Measurements from ENCODE around the gene CAPNS1. TPM values are rescaled to one million over a fixed set of nuclear protein-coding genes. Genes with fewer than 3 reads are reported as not detected.

The CAPNS1 gene
- total and polyA plus RNA-seq, 2 of the 13 experiments (the other 11 are each of a cell fraction or from before 2014, with no cell fraction given) = 322 to 526 TPM

DNA sequence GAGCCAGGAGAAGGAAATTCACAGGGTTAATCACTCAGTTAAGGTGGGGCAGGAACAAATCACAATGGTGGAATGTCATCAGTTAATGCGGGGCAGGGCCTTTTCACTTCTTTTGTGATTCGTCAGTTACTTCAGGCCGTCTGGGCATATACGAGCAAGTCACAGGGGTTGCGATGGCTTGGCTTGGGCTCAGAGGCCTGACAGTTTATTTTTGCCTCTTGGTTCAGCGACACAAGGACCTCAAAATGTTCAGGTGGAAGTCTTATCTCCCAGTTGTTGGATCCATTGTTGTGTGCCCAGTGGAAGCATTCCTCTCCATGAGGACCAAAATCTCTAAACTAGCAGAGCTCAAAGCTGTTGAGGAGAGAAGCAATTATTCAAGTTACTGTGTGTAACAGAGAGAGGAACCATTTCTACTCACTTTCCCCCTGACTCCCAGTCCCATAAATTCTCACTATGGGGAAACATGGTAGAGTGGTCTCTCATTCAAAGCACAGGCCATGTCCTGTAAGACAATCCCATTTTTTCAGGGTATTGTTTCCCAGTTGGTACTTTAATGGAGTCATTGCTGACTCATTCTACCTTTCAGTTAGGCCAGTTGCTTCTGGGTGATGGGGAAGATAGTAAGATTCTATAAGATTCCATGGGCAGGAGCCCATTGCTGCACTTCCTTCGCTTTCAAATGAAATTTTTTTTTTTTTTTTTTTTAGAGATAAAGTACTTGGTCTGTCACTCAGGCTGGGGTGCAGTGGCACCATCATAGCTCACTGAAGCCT, 21.1 kb downstream of the CAPNS1 start:
- POLR2A ChIA-PET = no interaction called here
- TF ChIP-seq HNF4A (CRISPR knock-in tag; IDR thresholded peaks at IDR 0.05) (no peak), ZNF12 (CRISPR knock-in tag; IDR thresholded peaks at IDR 0.05) (no peak), CAMTA2 (CRISPR knock-in tag; IDR thresholded peaks at IDR 0.05; ENCODE audit: borderline replicate concordance) (no peak), RBM22 (optimal IDR thresholded peaks at IDR 0.05; ENCODE audit: low read length) (no peak), SOX5 (CRISPR knock-in tag; IDR thresholded peaks at IDR 0.05; ENCODE audit: borderline replicate concordance) (no peak), CEBPG (CRISPR knock-in tag; IDR thresholded peaks at IDR 0.05) (no peak), HNRNPUL1 (IDR thresholded peaks at IDR 0.05; ENCODE audit: low read depth, low read length) (no peak), PAWR (CRISPR knock-in tag; IDR thresholded peaks at IDR 0.05; ENCODE audit: borderline replicate concordance) (no peak)

GRCh38 chr19:36163813-36164212, 23.9 kb downstream of the CAPNS1 start:
- CTCF ChIA-PET (ENCODE audit: low intra/inter-chr PET ratio, low total read pairs) = no interaction called here
- POLR2A ChIA-PET = no interaction called here
- H4K20me1 ChIP-seq (ENCODE audit: insufficient read depth, low read length) = no peaks in the 10 kb centered on the region
- in situ Hi-C loops (cut with HindIII; ENCODE audit: extremely low pct_ligation_motif_present, low pct_unique_long_range_greater_than_20kb) (no loop called here), intact Hi-C loops (cut with micrococcal nuclease; ENCODE audit: unreplicated experiment) (no loop called here)
- H3K9ac ChIP-seq (ENCODE audit: insufficient read depth, low read depth, low read length) = no peak overlapping the region
- H3K27ac ChIP-seq (ENCODE audit: extremely low read length, insufficient read depth, low read length) = no peak overlapping the region
- no peaks in the 10 kb centered on the region for H3K36me3 ChIP-seq (replicated peaks in 1 of 2; ENCODE audit: control insufficient read depth in 1 of 2, insufficient read depth in 2 of 2, low read length in 2 of 2)
- no peaks in the 10 kb centered on the region for H3K79me2 ChIP-seq (ENCODE audit: insufficient read depth, low read length)
- no peak overlapping the region for H3K4me3 ChIP-seq (replicated peaks in 1 of 3; ENCODE audit: insufficient read depth in 1 of 3, low read depth in 2 of 3, low read length in 3 of 3)
- no peak for DNase-seq (ENCODE audit: low spot score)
- H3K9me3 ChIP-seq (ENCODE audit: low read length) = no peaks in the 10 kb centered on the region
- no peak for FAIRE-seq
- 99% methylated on average over 12 of the region's 12 CpGs for WGBS (ENCODE audit: low lambda C conversion rate)
- no peaks in the 10 kb centered on the region for H3K4me1 ChIP-seq (ENCODE audit: insufficient read depth, low read length)
- H3K27me3 ChIP-seq (ENCODE audit: control insufficient read depth in 1 of 2, insufficient read depth in 2 of 2, low read length in 2 of 2) = no peaks in the 10 kb centered on the region
- no peak overlapping the region for H3K4me2 ChIP-seq (ENCODE audit: low read depth, low read length)
- no peak for ATAC-seq
- no TSS peak for BruUV-seq (replicated peaks)
- H2AFZ ChIP-seq (ENCODE audit: low read length) = no peak overlapping the region
- TF ChIP-seq, protein P1, sequence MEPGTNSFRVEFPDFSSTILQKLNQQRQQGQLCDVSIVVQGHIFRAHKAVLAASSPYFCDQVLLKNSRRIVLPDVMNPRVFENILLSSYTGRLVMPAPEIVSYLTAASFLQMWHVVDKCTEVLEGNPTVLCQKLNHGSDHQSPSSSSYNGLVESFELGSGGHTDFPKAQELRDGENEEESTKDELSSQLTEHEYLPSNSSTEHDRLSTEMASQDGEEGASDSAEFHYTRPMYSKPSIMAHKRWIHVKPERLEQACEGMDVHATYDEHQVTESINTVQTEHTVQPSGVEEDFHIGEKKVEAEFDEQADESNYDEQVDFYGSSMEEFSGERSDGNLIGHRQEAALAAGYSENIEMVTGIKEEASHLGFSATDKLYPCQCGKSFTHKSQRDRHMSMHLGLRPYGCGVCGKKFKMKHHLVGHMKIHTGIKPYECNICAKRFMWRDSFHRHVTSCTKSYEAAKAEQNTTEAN (CRISPR knock-in tag; conservative IDR thresholded peaks at IDR 0.05) = no peak
- TF ChIP-seq NR1H2 (CRISPR knock-in tag; IDR thresholded peaks at IDR 0.05; ENCODE audit: borderline replicate concordance, low read depth) (no peak), ZNF354B (CRISPR knock-in tag; IDR thresholded peaks at IDR 0.05) (no peak), DMAP1 (CRISPR knock-in tag; IDR thresholded peaks at IDR 0.05) (no peak), MBD4 (IDR thresholded peaks at IDR 0.05; ENCODE audit: borderline replicate concordance, low read length) (no peak), JUND (CRISPR knock-in tag; IDR thresholded peaks at IDR 0.05) (no peak), SOX5 (CRISPR knock-in tag; IDR thresholded peaks at IDR 0.05; ENCODE audit: borderline replicate concordance) (no peak)
- TF ChIP-seq, protein P2, sequence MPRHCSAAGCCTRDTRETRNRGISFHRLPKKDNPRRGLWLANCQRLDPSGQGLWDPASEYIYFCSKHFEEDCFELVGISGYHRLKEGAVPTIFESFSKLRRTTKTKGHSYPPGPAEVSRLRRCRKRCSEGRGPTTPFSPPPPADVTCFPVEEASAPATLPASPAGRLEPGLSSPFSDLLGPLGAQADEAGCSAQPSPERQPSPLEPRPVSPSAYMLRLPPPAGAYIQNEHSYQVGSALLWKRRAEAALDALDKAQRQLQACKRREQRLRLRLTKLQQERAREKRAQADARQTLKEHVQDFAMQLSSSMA (CRISPR knock-in tag; IDR thresholded peaks at IDR 0.05) = no peak
- TF ChIP-seq, protein P3, sequence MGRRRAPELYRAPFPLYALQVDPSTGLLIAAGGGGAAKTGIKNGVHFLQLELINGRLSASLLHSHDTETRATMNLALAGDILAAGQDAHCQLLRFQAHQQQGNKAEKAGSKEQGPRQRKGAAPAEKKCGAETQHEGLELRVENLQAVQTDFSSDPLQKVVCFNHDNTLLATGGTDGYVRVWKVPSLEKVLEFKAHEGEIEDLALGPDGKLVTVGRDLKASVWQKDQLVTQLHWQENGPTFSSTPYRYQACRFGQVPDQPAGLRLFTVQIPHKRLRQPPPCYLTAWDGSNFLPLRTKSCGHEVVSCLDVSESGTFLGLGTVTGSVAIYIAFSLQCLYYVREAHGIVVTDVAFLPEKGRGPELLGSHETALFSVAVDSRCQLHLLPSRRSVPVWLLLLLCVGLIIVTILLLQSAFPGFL (CRISPR knock-in tag; IDR thresholded peaks at IDR 0.05) = no peak

More for the DNA sequence above, 21.1 kb downstream of the CAPNS1 start:
- Histone ChIP-seq H3K27me3 (ENCODE audit: control insufficient read depth in 1 of 2, insufficient read depth in 2 of 2, low read length in 2 of 2) (no peaks in the 10 kb centered on the region), H3K79me2 (ENCODE audit: insufficient read depth, low read length) (no peaks in the 10 kb centered on the region), H4K20me1 (ENCODE audit: insufficient read depth, low read length) (no peaks in the 10 kb centered on the region), H3K4me2 (ENCODE audit: low read depth, low read length) (no peak overlapping the region), H3K36me3 (replicated peaks in 1 of 2; ENCODE audit: control insufficient read depth in 1 of 2, insufficient read depth in 2 of 2, low read length in 2 of 2) (no peaks in the 10 kb centered on the region), H3K27ac (ENCODE audit: extremely low read length, insufficient read depth, low read length) (no peak overlapping the region), H3K4me3 (replicated peaks in 1 of 3; ENCODE audit: insufficient read depth in 1 of 3, low read depth in 2 of 3, low read length in 3 of 3) (no peak overlapping the region), H3K9ac (ENCODE audit: insufficient read depth, low read depth, low read length) (no peak overlapping the region), H3K9me3 (ENCODE audit: low read length) (no peaks in the 10 kb centered on the region), H3K4me1 (ENCODE audit: insufficient read depth, low read length) (no peaks in the 10 kb centered on the region), H2AFZ (ENCODE audit: low read length) (no peak overlapping the region)
- ATAC-seq = no peak
- in situ Hi-C loops (cut with HindIII; ENCODE audit: extremely low pct_ligation_motif_present, low pct_unique_long_range_greater_than_20kb) = no loop called here
- no peak for FAIRE-seq
- intact Hi-C loops (cut with micrococcal nuclease; ENCODE audit: unreplicated experiment) = no loop called here
- WGBS (ENCODE audit: low lambda C conversion rate) = 99% methylated on average over 7 of the region's 7 CpGs
- BruUV-seq (replicated peaks) = no TSS peak
- no peak for DNase-seq (ENCODE audit: low spot score)
- CTCF ChIA-PET (ENCODE audit: low intra/inter-chr PET ratio, low total read pairs) = no interaction called here

All from HepG2 (cell line).